MM.1S (cell line): Measurements from ENCODE around the gene RPA3.
A peak's percentile ranks its signal among the peaks of the same experiment; 100 is the strongest.

Experiments
- DNase-seq: peaks from one replicate; pipeline ENCODE4 v3.0.0-alpha.2; 2015
- H2AFZ ChIP-seq: fragments of 300-600 bp; sonication (generic); 2 replicates; pipeline ENCODE4 v1.6.0; 2016; ENCODE audit warnings: antibody characterized with exemption, low read length
- H3F3A ChIP-seq: fragments of 300-600 bp; sonication (generic); 2 replicates; pipeline ENCODE4 v1.6.1; 2016; ENCODE audit warnings: mild to moderate bottlenecking, antibody characterized with exemption, low read length, moderate library complexity, mixed read lengths; ENCODE audit not compliant: insufficient read depth
- H3K27ac ChIP-seq: fragments of 300-600 bp; sonication (generic); 2 replicates; pipeline ENCODE4 v1.5.1; 2016; ENCODE audit warnings: mild to moderate bottlenecking, low read length
- H3K27me3 ChIP-seq: fragments of 300-600 bp; sonication (generic); replicated peaks from 2 replicates; pipeline ENCODE4 v1.6.0; 2016; ENCODE audit warnings: low read length; ENCODE audit not compliant: insufficient read depth
- H3K36me3 ChIP-seq: fragments of 300-600 bp; sonication (generic); replicated peaks from 2 replicates; pipeline ENCODE4 v1.6.1; 2016; ENCODE audit warnings: mild to moderate bottlenecking, low read length, mixed read lengths; ENCODE audit not compliant: insufficient read depth
- H3K4me1 ChIP-seq: fragments of 300-600 bp; sonication (generic); 2 replicates; pipeline ENCODE4 v1.6.1; 2016; ENCODE audit warnings: low read length, mixed read lengths
- H3K4me2 ChIP-seq: fragments of 300-600 bp; sonication (generic); 2 replicates; pipeline ENCODE4 v1.6.0; 2016; ENCODE audit warnings: low read depth, low read length
- H3K4me3 ChIP-seq: fragments of 300-600 bp; sonication (generic); 2 replicates; pipeline ENCODE4 v1.5.1; 2016; ENCODE audit warnings: low read length, mixed read lengths
- H3K79me2 ChIP-seq: fragments of 300-600 bp; sonication (generic); 2 replicates; pipeline ENCODE4 v1.6.1; 2016; ENCODE audit warnings: mixed run types, low read length, mixed read lengths
- H3K9ac ChIP-seq: fragments of 300-600 bp; sonication (generic); 2 replicates; pipeline ENCODE4 v1.6.1; 2016; ENCODE audit warnings: low read length, mixed read lengths
- H3K9me2 ChIP-seq: fragments of 300-600 bp; sonication (generic); replicated peaks from 2 replicates; pipeline ENCODE4 v1.6.1; 2016; ENCODE audit warnings: mild to moderate bottlenecking, low read length, mixed read lengths; ENCODE audit not compliant: insufficient read depth
- H3K9me3 ChIP-seq: fragments of 300-600 bp; sonication (generic); replicated peaks from 2 replicates; pipeline ENCODE4 v1.6.1; 2016; ENCODE audit warnings: mild to moderate bottlenecking, low read length, mixed read lengths; ENCODE audit not compliant: insufficient read depth
- H4K20me1 ChIP-seq: fragments of 300-600 bp; sonication (generic); 2 replicates; pipeline ENCODE4 v1.6.1; 2016; ENCODE audit warnings: mild to moderate bottlenecking, low read length, moderate library complexity, mixed read lengths; ENCODE audit not compliant: insufficient read depth
- EZH2 ChIP-seq: fragments of 300-600 bp; sonication (generic); optimal IDR thresholded peaks from 2 replicates; pipeline ENCODE3; 2017; ENCODE audit warnings: low read depth, mild to moderate bottlenecking, antibody characterized with exemption, low read length, mixed read lengths
- EZH2phosphoT487 ChIP-seq: fragments of 300-600 bp; sonication (generic); IDR thresholded peaks from 2 replicates; pipeline ENCODE4 v1.6.1; 2018; ENCODE audit warnings: antibody characterized with exemption, low read length
- TF ChIP-seq, protein P1 (sequence below): fragments of 300-600 bp; sonication (generic); IDR thresholded peaks from 2 replicates; pipeline ENCODE4 v1.5.1; 2016; ENCODE audit warnings: antibody characterized with exemption, low read length, mixed read lengths

The RPA3 gene

DNA sequence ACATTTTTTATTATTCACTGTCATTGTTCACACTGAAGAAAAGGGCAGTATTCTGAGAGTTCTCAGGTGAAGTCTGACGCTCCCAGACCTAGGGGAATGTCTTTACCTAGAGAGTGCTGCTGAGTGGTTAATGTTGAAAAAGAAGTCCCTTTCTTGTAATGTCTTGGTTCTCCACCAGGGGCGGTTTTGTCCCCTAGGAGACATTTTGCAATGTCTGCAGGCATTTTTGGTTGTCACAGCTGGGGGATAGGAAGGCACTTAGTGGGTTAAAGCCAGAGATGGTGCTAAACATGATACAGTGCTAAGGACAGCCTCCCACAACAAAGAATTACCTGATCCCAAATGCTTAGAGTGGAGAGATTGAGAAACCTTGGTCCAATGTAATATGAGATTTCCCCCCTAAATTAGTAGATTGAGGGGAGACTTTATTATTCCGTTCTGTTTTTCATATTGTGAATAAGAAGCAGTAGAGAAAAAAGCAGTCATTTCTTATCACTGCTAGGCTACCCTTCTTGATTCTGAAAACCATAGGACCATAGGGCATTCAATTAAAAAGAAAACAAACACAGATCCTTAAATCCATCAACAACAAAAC, 64.7 kb downstream of the RPA3 start:
- Histone ChIP-seq H3F3A (no peaks in the 10 kb centered on the region), H2AFZ (no peak overlapping the region), H3K9me3 (no peaks in the 10 kb centered on the region), H3K79me2 (peaks cover 6% of the 10 kb centered on the region), H3K36me3 (no peaks in the 10 kb centered on the region), H3K4me1 (no peaks in the 10 kb centered on the region), H3K27ac (no peak overlapping the region), H3K9ac (no peak overlapping the region), H4K20me1 (no peaks in the 10 kb centered on the region), H3K9me2 (no peaks in the 10 kb centered on the region), H3K4me2 (no peak overlapping the region), H3K4me3 (no peak overlapping the region), H3K27me3 (no peaks in the 10 kb centered on the region)
- peak; percentile 31 for DNase-seq
- TF ChIP-seq EZH2phosphoT487 (no peak), EZH2 (no peak)
- TF ChIP-seq, protein P1, sequence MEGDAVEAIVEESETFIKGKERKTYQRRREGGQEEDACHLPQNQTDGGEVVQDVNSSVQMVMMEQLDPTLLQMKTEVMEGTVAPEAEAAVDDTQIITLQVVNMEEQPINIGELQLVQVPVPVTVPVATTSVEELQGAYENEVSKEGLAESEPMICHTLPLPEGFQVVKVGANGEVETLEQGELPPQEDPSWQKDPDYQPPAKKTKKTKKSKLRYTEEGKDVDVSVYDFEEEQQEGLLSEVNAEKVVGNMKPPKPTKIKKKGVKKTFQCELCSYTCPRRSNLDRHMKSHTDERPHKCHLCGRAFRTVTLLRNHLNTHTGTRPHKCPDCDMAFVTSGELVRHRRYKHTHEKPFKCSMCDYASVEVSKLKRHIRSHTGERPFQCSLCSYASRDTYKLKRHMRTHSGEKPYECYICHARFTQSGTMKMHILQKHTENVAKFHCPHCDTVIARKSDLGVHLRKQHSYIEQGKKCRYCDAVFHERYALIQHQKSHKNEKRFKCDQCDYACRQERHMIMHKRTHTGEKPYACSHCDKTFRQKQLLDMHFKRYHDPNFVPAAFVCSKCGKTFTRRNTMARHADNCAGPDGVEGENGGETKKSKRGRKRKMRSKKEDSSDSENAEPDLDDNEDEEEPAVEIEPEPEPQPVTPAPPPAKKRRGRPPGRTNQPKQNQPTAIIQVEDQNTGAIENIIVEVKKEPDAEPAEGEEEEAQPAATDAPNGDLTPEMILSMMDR, result peak; percentile 71

DNA sequence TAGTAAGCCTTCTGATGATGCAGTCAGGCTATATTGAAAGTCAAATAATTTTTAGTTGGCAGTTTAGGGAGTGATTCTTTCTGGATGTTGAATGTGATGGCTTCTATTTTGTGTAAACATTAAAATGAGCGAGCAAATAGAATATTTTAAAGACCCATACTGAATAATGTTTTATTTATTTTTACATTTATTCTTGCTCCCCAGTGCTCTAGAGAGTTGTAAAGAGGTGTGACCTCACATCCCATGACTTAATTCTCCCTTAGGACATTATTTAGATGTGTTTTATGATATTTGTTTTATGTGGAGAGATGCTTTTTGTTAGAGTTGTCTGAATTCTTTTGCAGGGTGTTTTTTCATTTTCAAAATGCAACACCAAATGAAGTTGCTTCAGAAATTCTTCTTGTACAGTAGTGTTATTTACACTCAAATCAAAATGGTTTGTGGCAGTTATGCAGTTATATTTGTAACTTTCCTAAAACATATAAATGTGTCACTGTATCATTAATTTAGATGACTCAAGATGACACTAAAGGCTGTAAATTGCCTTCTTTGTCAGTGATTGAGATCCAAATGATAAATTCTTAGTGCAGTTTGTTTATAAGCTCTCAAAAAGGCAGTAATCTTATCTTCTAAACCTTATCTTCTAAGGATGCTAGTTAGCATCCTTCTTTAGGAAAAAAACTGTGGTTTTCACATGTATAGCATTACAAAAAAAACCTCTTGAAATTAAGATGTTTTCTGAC, 65.4 kb downstream of the RPA3 start:
- no peak for TF ChIP-seq EZH2phosphoT487
- Histone ChIP-seq H3K4me3 (no peak overlapping the region), H3K4me1 (no peaks in the 10 kb centered on the region)

DNA sequence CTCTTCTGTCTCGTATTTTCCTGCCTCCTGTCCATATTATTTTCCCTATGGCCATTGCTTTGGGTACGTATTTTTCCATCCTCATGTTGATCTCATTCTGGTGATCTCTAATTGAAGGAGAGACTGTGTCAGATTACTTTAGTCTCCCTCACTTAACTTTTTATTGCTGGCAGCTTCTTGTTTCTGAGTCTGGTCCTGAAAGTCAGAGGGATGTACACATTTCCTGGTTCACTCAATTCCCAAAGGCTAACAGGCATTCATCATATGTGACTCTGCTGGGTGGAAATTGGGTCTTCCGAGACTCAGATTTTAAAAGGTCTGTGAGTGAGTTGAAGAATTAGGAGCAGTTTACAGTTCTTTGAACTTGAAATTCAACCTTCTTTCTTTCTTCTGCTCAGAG, 66.9 kb downstream of the RPA3 start:
- peaks cover 6% of the 10 kb centered on the region for H3K79me2 ChIP-seq
- TF ChIP-seq EZH2, result no peak
- no peak for TF ChIP-seq EZH2phosphoT487
- TF ChIP-seq, protein P1, result no peak
- H3K27ac ChIP-seq, result no peak overlapping the region

More for the DNA sequence above, 65.4 kb downstream of the RPA3 start:
- Histone ChIP-seq H3K27ac (no peak overlapping the region), H3K79me2 (peaks cover 6% of the 10 kb centered on the region), H3K9ac (no peak overlapping the region), H3F3A (no peaks in the 10 kb centered on the region), H3K36me3 (no peaks in the 10 kb centered on the region), H3K9me3 (no peaks in the 10 kb centered on the region), H3K27me3 (no peaks in the 10 kb centered on the region), H3K9me2 (no peaks in the 10 kb centered on the region), H3K4me2 (no peak overlapping the region), H2AFZ (no peak overlapping the region), H4K20me1 (no peaks in the 10 kb centered on the region)
- DNase-seq, result no peak

More for the DNA sequence above, 66.9 kb downstream of the RPA3 start:
- H3K9ac ChIP-seq, result no peak overlapping the region
- no peaks in the 10 kb centered on the region for H4K20me1 ChIP-seq
- H3K27me3 ChIP-seq, result no peaks in the 10 kb centered on the region
- no peaks in the 10 kb centered on the region for H3K36me3 ChIP-seq
- H3F3A ChIP-seq, result no peaks in the 10 kb centered on the region
- H3K4me1 ChIP-seq, result no peaks in the 10 kb centered on the region
- no peaks in the 10 kb centered on the region for H3K9me2 ChIP-seq
- no peaks in the 10 kb centered on the region for H3K9me3 ChIP-seq
- H2AFZ ChIP-seq, result no peak overlapping the region
- H3K4me3 ChIP-seq, result no peak overlapping the region
- DNase-seq, result no peak
- no peak overlapping the region for H3K4me2 ChIP-seq
